Measurements from ENCODE around the gene NELL2. TPM values are rescaled to one million over a fixed set of nuclear protein-coding genes. Genes with fewer than 3 reads are reported as not detected.

The NELL2 gene
- total RNA-seq, 1 donor from 2014 or later, result 24.0 TPM

DNA sequence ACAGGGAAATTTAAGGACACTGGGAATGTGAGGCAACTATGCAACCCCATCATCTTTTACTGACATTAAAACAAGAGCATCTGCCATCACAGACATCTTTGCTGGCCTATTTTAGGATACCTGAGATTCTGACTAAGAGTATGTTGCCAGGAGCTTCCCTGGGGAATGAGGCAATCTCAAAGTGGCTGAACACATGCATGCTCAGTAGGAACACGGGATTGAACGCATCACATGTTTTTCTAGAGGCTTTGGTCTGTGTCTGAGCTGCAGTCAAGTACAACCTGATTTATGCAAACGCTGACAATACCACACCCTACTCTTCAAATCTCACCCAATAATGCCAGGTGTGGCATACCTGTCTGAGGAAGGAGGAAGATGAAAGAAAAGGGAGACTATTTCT lies 416.5 kb downstream of the NELL2 start:
- no peak for DNase-seq

Small RNAs within 50 kb of the gene (small RNA-seq; reads per million reads assigned to genes)
- not detected for gene RF00019 (ENCODE audit: low replicate concordance)

Other genes with a start within 250 kb of the NELL2 start
- 0.21 TPM for gene DBX2, start 174.8 kb upstream of the NELL2 start, total RNA-seq

Data from tongue (tissue), 3 donors.